SK-N-MC (cell line): ENCODE data around the gene LMX1A.

Source experiments
- EZH2 ChIP-seq: fragments of 200-600 bp; sonication (generic); IDR thresholded peaks from one replicate; pipeline ENCODE4 v1.6.1; 2017; ENCODE audit warnings: antibody characterized with exemption
- POLR2AphosphoS5 ChIP-seq: IDR thresholded peaks from 2 replicates; pipeline ENCODE4 v1.6.1; 2012; ENCODE audit warnings: mild to moderate bottlenecking, low read depth, low read length, borderline replicate concordance

DNA sequence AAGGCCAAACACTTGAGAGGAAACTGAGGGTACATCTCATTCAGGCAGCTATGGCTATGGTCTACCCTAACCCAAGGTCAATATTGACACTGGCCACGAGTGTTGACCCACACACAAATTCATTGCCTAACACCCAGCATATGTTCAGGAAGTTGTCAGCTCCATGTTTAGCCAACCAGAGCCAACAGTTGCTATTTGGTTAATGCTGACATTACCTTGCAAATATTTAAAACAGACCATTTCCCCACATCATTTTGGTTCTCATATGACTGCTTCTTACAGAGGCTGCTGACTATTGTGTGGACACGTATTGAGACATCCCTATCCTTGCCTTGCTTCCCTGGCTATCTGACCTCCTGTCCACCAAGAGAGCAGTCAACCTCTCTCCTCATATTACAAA lies 97.3 kb downstream of the LMX1A start:
- TF ChIP-seq EZH2 (no peak), POLR2AphosphoS5 (no peak)
